ENCODE data around the gene STK24.

DNA sequence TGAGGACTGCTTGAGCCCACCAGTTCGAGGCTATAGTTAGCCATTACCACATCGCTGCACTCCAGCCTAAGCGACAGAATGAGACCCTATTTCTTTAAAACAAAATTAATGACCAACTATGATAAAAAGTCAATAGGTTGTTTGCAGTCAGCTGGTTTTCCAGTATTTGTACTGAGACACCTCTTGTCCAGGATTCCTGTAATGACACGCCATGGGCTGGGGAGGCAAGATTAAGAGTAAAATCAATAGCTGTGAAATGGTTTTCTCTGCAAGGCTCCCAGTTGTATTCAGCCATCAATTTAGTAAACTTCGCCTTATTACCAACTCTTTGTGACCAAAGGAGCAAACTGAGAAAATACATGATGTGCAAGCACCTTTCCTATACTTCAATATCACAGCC lies 29.5 kb downstream of the STK24 start:
- no peak for TF ChIP-seq CSDC2 (CRISPR knock-in tag; IDR thresholded peaks at IDR 0.05)
- TF ChIP-seq ZFP30 (CRISPR knock-in tag; IDR thresholded peaks at IDR 0.05): no peak
